Testis (tissue), 2 donors: ENCODE results near the gene PFKL.

Source experiments
- POLR2A ChIP-seq: fragments of 450-650 bp; IDR thresholded peaks from one replicate; pipeline ENCODE4 v1.6.1; 2017; ENCODE audit warnings: antibody characterized with exemption, mild to moderate bottlenecking, moderate library complexity
- TF ChIP-seq, protein P1 (sequence below), 3 experiments: fragments of 450-650 bp in 2 of 3; fragments of 200-600 bp in 1 of 3; sonication (generic) in 1 of 3; IDR thresholded peaks; one replicate each; pipeline ENCODE4 v1.5.1; 2016 to 2019; ENCODE audit warnings: antibody characterized with exemption in 3 of 3, mild to moderate bottlenecking in 2 of 3, moderate library complexity in 1 of 3

DNA sequence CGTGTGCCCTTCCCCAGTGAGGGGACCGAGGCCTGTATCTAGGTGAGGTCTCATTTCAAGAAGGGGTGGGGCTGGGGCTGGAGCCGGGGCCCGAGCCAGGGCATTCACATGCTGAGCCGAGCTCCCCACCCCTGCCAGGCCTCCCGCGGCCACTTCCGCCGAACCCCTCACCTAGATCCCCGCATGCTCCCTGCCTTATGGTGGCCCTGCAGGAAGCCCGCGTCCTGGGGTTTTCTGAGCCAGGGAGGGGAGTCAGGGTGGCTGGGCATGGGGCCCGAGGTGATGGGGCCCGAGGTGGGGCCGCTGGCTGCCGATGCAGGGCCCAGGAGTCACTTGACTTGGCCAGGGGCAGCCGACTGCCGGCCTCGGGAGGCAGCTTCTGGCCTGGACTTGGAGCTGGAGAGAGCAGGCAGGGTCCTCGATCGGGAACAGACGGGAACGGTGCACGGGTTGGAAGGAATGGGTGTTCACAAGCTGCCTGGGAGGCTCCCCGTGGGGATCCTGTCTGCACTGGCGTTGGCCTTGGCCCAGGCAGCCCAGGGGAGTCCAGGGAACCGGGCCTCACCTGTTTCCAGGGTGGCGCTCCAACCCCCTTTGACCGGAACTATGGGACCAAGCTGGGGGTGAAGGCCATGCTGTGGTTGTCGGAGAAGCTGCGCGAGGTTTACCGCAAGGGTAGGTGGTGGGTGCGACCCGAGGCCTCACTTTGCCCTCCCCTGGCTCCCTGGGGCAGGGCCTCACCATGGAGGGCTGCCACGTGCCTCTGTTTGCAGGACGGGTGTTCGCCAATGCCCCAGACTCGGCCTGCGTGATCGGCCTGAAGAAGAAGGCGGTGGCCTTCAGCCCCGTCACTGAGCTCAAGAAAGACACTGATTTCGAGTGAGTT is 25.8 kb downstream of the PFKL start:
- TF ChIP-seq, protein P1, sequence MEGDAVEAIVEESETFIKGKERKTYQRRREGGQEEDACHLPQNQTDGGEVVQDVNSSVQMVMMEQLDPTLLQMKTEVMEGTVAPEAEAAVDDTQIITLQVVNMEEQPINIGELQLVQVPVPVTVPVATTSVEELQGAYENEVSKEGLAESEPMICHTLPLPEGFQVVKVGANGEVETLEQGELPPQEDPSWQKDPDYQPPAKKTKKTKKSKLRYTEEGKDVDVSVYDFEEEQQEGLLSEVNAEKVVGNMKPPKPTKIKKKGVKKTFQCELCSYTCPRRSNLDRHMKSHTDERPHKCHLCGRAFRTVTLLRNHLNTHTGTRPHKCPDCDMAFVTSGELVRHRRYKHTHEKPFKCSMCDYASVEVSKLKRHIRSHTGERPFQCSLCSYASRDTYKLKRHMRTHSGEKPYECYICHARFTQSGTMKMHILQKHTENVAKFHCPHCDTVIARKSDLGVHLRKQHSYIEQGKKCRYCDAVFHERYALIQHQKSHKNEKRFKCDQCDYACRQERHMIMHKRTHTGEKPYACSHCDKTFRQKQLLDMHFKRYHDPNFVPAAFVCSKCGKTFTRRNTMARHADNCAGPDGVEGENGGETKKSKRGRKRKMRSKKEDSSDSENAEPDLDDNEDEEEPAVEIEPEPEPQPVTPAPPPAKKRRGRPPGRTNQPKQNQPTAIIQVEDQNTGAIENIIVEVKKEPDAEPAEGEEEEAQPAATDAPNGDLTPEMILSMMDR (IDR thresholded peaks at IDR 0.05), result no peak
- no peak for TF ChIP-seq POLR2A
